Left renal pelvis (tissue), 4 donors: ENCODE results near the gene ASTN2. TPM values are rescaled to one million over a fixed set of nuclear protein-coding genes. Genes with fewer than 3 reads are reported as not detected.
A peak's percentile ranks its signal among the peaks of the same experiment; 100 is the strongest.

Experiments
- DNase-seq, 4 donors: peaks; one replicate each; pipeline ENCODE4 v3.0.0-alpha.2; 2013; ENCODE audit warnings: low read depth in 4 of 4, low spot score in 3 of 4
- polyA plus RNA-seq, 4 donors: library from polyadenylated mRNA; unstranded; fragments of 120-200 nt; gene quantifications; one replicate each; pipeline ENCODE4 v1.2.1, GENCODE V29; 2013; ENCODE audit not compliant: insufficient read length in 4 of 4

The ASTN2 gene
- polyA plus RNA-seq, 4 donors: 14.0 to 22.6 (median 16.4) TPM

DNA sequence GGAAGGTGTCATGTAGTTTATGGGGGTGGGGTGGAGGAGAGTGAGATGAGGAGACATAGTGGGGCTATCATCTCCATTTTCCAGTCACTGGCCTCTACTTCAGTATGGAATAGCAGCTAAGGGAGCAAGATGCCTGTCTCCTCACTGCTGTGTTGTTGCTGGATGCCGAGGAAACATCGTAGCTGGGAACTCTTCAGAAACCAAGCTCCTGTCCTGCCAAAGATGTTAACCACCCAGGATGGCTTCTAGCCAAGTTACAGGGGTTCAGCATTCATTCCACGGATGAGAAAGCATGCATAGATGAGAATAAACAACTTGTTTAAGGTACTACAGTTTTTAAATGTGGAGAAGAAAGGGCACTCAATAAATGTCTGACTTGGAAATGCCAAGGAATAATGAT, 226.5 kb downstream of the ASTN2 start:
- DNase-seq: no peak

DNA sequence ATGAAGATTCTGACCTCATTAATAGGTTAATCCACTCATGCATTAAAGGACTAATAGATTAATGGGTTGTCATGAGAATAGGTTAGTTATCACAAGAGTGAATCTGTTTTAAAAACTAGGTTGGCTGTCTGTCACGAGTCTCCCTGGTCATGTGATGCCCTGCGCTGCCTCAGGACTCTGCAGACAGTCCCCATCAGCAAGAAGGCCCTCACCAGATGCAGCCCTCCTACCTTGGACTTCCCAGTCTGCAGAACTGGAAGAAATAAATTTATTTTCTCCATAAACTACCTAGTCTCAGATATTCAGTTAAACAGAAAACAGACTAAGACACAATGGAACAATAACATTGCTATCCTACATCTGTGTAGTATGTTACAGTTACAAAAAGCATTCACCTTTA, 227.4 kb downstream of the ASTN2 start:
- DNase-seq: no peak

DNA sequence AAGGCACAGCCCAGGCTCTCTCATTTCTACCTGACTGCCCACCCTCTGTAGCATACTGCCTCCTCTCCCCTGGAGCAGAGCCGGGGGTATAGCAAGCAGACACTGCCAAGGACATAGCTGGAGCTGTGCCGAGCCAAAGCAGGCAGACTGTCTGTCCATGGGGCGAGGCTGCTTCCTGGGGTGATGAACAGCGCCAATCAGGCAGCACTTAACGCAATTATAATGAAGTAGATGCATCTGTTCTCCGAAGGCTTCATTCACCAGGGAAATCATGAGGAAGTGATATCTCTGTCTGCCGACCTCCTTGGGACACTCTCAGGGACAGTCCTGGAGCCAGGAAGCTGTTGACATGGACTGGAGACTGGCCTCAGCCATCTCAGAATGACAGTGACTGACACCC, 230.7 kb downstream of the ASTN2 start:
- DNase-seq: no peak

DNA sequence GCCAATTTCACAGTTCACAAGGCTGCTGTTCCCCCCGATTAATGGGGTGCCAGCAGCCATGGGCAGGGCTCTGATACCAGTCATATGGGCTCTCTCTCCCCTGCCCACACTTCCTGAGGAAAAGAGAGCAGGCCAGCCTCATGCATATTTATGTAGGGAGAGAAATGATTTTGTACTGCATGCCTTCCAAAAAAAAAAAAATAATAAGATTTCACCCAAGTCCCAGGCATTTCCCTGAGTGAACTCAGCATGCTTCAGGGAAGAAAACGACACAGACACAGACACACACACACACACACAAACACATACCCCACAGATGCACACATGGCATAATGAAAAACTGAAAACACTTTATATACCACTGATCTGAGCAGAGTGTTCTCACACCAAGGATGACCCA, 232.8 kb downstream of the ASTN2 start:
- DNase-seq: no peak

DNA sequence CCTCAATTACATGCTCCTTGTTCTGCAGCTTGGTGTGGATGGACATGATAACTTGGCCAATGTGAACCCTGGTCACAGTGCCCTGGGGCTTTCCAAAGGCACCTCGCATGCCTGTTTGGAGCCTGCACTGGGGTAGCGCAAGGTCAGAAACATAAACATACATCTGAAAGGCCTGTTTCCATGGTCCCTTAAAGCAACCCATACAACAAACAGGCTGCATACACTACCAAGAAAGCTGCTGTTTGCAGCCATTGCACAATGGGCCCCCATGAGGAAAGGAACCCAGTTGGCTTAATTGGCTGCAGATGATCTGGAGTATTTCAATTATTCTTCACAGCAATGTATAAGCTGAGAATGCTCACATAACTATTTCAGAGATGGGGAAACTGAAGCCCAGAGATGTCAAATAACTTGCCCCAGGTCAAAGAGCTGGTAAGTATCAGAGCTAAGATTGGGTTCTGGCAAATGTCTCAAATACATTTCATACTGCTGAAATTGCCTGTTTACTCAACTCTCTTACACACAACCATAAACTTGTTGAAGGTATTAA, 233.9 kb downstream of the ASTN2 start:
- no peak for DNase-seq

DNA sequence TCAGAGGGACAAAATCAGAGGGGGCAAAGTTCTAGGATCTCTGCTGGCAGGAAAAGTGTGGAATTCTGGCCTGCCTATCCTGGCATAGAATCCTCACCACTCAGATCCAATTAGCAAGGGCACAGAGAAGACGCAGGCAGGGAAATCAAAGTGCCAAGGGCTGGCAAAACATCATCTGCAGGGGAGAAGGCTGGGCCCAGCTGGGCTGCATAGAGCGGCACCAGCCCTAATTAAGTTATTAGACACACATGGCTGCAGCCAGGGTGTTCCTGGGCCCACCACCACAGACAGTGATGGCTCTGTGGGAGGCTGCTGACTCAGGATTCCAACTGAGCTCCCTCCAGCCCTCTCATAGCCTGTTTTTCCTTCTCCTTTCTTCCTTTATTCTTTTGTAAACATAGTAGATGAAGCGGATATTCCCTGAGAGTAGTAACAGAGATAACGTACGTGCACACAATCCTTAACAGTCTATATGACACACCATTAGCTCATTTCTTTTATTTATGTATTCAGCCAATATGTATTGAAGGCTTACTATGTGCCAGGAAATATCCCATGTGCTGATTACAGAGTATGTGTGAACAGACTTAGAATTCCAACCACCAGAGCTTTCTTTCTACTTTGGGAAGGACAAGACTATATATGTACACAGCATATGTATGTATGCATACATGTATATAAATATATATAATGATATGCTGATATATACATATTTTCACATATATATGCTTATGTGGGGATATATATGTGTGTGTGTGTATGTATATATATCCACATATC, 236.1 kb downstream of the ASTN2 start:
- peak in 2 of 4 donors; percentile 2 to 8 for DNase-seq

DNA sequence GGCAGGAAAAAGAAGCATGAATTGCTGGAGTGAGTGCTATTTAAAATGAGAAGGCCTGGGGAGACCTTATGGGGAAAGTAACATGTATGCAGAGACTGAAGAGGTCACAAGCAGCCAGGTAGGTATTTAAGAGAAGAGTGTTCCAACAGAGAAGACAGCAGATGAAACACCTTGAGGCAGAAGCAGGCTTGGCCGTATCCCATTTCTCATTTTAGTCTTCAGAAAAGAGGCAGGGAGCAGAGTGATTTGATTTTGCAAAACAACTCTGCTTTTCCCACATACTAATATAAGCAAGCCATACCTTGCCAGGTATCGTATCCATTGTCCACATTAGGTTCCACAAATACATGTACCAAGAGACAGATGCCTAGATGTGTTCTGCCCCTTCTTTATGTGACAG, 244.3 kb downstream of the ASTN2 start:
- DNase-seq: no peak

DNA sequence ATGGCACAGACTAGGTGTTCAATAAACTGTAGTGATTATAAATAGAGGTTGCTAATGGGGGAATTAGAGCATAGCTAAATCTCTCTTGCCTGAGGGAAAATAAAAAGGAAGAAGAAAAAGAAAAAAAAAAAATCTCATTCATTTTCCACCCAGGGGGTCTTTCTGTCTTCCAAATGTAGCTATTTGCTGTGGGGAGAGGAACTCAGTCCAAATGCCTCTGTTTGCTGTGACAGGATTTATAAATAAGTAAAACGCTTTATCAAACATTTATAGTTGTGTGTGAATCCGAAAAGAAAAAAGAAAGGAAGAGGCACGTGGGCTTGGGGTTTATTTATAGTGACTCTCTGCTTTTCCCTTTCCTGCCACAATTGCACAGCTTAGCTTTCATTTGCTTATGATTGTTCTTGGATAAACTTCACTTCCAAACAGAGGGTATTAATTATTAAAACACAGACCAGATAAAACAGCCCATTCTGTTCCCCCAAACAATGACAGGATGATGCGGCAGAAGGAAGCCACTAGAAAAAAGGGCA, 245.7 kb downstream of the ASTN2 start:
- DNase-seq: no peak

DNA sequence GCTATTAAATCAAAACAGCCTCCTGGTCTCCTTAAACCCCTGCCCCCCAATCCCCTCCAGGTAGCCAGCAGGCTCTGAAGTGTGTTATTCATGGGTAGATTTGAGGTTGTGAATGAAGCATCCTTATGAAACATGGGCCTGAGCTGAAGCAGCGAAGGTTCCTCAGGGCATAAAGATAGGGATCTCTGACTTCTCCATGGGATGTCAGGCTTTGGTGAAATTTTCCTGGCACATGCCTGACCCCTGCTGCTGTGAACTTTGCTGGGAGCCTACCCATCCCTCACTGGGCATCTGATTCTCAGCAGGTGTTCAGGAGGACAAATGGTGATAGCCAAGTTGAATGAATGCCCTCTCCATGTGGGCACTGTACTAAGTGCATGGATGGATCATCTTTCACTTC, 250.3 kb downstream of the ASTN2 start:
- DNase-seq: no peak

DNA sequence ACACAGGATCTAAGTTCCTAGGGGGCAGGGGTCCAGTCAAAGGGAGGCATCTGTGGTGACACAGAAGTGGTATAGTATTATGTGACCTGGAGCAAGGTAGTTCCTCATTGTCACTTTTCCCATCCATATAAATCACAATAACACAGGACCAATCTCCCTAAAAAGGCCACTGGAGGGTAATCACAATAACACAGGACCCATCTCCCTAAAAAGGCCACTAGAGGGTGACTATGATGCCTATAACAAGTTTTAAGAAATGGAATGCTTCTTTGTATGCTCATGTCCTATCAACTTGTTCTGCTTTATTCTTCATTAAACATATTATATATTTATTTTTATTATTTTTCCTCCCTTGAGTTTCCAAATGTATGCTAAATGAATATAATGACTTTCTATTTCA, 254.6 kb downstream of the ASTN2 start:
- DNase-seq: no peak

DNA sequence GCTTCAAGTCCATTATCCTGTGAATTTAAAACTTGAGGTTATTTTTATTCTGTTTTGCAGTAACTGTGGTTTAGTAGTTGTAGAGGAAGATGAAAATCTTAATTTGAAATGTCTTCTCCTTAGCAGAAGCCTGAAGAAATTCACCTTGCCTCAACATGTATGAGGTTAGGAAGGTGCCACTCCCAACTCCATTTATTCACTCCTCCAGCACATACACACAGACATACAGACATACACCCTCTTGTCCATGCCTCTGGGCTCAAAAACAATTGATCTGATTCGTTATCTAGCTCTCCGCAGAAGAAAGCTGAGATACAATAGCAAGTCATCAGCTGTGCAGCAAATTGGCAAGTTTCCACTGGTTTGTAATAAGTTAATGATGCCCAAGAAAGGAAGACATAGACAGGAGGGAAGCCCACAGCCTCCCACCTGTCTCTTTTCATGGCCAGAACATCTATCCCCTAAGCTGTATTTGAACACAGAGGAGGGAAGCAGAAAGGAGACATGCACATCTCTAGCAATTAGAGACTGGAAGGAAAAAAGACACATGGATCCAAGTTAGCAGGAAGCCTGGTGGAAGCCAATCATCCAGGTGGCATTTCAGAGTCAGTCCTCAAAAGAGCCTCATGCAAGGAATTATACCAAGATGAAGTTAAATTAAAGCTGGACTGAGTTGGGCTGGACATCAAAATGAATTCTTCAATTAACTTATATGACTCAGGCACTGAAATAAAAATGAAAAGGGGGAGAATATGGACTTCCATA, 257.9 kb downstream of the ASTN2 start:
- DNase-seq: no peak

DNA sequence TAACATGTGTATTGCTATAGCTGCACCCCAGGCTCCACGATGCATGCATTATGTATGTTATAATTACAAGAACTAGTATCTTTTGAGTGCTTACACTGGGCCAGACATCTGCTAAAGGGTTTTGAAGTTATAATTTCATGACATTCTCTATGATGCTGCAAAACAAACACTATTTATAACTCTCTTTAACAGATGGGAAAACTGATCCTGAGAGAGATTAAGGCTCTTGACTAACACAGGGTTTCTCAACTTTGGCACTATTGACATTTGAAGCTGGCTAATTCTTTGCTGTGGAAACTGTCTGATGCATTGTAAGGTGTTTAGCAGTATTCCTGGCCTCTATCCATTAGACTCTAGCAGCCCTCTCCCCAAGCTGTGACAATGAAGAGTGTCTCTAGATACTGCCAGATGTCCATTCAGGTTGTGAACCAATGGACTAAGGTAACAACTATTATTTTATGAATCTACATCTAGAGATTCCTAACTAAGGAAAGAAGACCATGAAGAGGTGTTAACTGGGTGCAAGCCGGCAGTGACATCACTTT, 258.6 kb downstream of the ASTN2 start:
- no peak for DNase-seq

DNA sequence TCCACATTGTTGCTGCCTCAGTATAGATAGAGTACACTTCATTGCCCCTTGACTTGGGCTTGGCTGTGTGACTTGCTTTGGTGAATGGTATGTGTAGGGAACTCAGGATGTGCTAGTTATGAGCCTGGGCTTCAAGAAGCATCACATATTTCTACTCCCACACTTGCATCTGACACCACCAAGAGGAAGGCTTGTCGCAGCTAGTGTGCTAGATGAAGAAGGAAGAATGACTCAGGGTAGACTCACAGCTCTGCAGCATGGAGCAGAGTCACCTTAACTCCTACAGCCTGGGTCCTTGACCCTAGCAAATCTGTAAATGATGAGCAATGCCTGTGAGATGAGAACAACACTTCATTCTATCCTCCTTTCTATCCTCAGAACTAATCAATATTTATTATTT, 261.8 kb downstream of the ASTN2 start:
- no peak for DNase-seq

DNA sequence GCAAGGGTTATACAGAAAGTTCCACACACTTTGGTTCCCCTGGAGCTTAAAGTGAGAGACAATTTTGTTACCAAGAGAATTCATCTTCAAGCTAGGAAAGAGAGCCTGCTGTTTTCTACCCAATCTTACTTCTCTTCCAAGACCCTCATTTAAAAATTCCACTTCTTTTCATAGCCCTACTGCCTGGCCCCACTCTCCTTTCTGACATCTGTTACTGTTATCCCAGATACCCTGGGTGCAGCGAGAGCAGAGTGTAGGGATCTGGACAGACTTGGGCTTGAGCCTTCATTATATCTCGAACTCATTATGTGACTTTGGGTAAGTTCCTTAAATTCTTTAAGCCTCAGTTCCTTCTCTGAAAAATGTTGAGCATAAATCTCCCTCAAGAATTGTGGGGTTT, 263.1 kb downstream of the ASTN2 start:
- DNase-seq: no peak

DNA sequence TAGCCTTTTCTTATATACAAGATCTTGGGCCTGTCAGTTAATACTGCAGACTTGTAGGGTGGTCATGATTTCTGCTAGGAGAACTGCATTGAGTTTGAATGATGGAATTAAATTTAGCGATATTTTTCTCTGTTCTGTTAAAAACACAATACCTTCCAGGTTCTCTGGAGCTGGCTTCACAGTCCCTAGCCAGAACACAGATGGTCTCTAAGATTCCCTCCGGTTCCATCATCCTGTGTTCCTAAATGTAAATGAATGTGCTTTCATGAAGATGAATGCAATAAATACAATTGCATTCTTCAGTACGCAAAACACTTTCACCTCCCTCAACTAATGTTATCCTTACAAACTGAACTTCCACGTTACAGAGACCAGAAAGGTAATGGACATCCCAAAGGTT, 264.9 kb downstream of the ASTN2 start:
- DNase-seq: no peak

DNA sequence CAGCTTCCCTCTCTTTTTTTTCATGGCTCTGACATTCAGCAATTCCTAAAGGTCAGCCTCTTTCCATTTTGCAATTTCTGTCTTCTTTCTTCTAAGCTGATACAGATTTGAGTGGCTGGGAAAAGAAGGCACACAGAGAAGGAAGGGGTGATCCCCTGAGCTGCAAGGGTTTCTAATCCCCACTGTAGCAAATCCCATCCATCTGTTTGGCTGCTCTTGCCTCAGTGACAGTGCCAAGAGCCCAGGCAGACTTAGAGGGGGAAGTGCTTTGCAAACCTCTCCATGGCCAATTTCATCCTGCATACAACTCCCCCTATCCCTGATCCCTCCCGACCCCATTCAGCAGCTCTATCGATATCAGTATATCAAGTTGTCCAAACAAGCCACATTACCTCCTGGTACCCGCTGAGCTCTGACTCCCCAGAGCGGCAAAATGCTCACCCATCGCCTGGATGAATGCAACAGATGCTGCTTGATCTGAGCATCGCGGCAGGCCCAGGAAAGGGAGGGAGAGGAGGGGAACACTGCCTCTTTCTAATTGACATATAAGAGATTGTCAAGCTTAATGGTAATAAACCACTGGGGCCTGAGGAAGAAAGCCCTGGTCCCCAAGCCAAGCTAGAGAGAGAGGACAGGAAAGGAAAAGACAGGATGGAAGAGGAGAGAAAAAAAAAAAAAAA, 268.9 kb downstream of the ASTN2 start:
- no peak for DNase-seq

DNA sequence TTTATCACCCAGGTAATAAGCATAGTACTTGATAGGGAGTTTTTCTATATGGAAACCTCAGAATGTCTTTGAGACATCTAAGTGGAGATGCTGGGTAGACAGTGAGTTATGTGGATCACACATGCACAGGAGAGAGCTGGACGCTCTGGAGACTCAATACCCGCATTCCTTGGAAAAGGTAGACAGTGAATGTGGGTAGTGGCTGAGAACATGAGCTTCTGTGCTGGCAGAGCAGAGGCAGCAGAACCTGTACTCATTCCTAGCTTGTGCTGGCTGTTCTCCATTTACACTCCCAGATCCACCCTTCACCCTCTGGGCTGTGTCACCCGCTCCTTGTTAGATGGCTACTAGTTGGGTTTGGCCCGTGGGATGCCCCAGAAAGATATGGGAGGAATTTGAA, 269.8 kb downstream of the ASTN2 start:
- no peak for DNase-seq

DNA sequence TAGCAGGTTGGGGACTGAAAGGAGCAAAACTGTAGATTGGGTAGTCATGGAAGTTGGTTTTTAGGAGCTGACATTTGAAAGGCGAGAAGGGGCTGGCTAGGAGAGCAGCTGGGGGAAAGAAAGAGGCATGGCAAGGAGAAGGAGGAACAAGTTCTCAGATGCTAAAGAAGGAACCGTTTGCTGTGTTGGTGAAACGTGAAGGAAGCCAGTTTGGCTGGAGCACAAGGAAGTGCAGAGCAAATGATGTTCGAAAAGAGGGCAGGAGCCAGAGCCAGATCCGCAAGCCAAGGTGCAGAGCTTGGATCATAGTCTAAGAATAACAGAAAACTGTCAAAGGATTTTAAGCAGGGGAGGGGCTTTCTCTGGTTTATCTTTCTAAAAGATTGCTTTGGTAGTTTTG, 276.6 kb downstream of the ASTN2 start:
- no peak for DNase-seq

DNA sequence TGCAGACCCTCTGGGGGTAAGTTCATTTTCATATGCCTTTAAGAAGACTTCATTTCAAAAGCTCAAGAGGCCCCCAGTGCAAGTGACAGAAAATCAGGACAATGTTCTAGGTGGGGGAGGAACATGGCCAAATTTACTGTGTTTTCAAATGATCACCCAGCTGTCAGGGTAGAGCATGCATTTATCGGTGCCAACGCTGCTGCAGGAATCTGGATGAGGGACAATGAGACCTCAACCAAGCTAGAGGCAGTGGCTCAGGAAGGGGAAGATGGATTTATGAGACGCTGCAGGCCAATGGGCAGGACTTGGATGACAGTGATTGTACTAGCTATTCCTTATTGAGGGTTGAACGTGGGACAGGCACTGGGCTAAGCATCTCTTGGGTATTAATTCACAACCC, 278.4 kb downstream of the ASTN2 start:
- DNase-seq: no peak

DNA sequence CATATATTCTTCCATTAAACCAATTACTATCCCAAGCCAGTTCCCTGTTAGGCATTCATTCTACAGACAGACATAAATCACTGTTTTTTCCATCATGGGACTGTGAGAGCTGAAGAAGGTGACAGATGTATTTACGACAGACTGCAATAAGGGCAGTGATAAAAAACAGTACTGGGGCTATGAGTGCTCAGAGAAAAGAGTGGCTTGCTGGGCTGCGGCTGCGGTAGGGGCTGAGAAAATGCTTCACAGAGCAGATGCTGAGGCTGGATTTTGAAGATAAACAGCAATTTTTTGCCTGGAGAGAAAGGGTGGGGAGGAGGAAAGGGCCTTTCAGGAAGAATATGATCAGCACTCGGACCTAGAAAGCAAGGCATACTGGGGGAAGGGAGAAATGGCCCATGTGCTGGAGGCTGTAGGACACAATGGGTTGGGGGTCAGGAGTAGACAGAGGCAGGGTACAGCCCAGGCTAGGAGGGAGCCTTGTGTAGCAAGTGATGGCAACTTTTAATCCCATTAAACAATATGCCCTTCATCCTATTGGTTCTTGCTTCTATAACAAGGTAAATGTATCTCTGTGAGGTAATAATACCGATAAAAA, 279.3 kb downstream of the ASTN2 start:
- no peak for DNase-seq
